ENCODE measurements around the gene PPIL1. TPM values are rescaled to one million over a fixed set of nuclear protein-coding genes. Genes with fewer than 3 reads are reported as not detected.
A peak's percentile ranks its signal among the peaks of the same experiment; 100 is the strongest.

The PPIL1 gene
- total RNA-seq, 1 experiment from 2014 or later: 88.3 TPM

- DNase-seq (ENCODE audit: low read depth): no peak
Measured at GRCh38 chr6:36855750-36856149, 18.9 kb downstream of the PPIL1 start.

GRCh38 chr6:36853325-36853724 lies 21.3 kb downstream of the PPIL1 start:
- DNase-seq (ENCODE audit: low read depth): peak; percentile 39

GRCh38 chr6:36852481-36853147 lies 22.0 kb downstream of the PPIL1 start:
- peak; percentile 43 for DNase-seq (ENCODE audit: low read depth)

- no peak for DNase-seq (ENCODE audit: low read depth)
Measured at GRCh38 chr6:36851626-36852025, 23.0 kb downstream of the PPIL1 start.

- DNase-seq (ENCODE audit: low read depth): peak; percentile 58
Measured at GRCh38 chr6:36851149-36851614, 23.4 kb downstream of the PPIL1 start.

- DNase-seq (ENCODE audit: low read depth): no peak
Measured at GRCh38 chr6:36850021-36850420, 24.6 kb downstream of the PPIL1 start.

- no peak for DNase-seq (ENCODE audit: low read depth)
Measured at GRCh38 chr6:36848658-36849441, 25.8 kb downstream of the PPIL1 start.

- no peak for DNase-seq (ENCODE audit: low read depth)
Measured at GRCh38 chr6:36847991-36848390, 26.6 kb downstream of the PPIL1 start.

GRCh38 chr6:36847152-36847551 lies 27.5 kb downstream of the PPIL1 start:
- no peak for DNase-seq (ENCODE audit: low read depth)

GRCh38 chr6:36845233-36845632 lies 29.4 kb downstream of the PPIL1 start:
- no peak for DNase-seq (ENCODE audit: low read depth)

GRCh38 chr6:36844232-36845170 lies 30.1 kb downstream of the PPIL1 start:
- DNase-seq (ENCODE audit: low read depth): no peak

GRCh38 chr6:36843170-36843569 lies 31.4 kb downstream of the PPIL1 start:
- DNase-seq (ENCODE audit: low read depth): no peak

GRCh38 chr6:36841756-36842155 lies 32.8 kb downstream of the PPIL1 start:
- no peak for DNase-seq (ENCODE audit: low read depth)

- DNase-seq (ENCODE audit: low read depth): no peak
Measured at GRCh38 chr6:36840432-36841403, 33.9 kb downstream of the PPIL1 start.

- peak; percentile 44 for DNase-seq (ENCODE audit: low read depth)
Measured at GRCh38 chr6:36839749-36840431, 34.7 kb downstream of the PPIL1 start.

GRCh38 chr6:36838896-36839748 lies 35.5 kb downstream of the PPIL1 start, which contains the start of gene CPNE5:
Gene CPNE5 (minus strand): TSS chr6:36839444. CDS start chr6:36839377, 67 bp downstream.
- no peak for DNase-seq (ENCODE audit: low read depth)

- no peak for DNase-seq (ENCODE audit: low read depth)
Measured at GRCh38 chr6:36837686-36838085, 36.9 kb downstream of the PPIL1 start.

GRCh38 chr6:36837022-36837339 lies 37.6 kb downstream of the PPIL1 start:
- DNase-seq (ENCODE audit: low read depth): no peak

All from Daoy (cell line).